GM21529 (cell line): ENCODE measurements around the gene NEK6.

ENCODE experiments used
- ATAC-seq: cut with Tn5 transposase; IDR thresholded peaks from one replicate; pipeline ENCODE4 v1.9.1; 2021; ENCODE audit not compliant: unreplicated experiment

Gene NEK6

DNA sequence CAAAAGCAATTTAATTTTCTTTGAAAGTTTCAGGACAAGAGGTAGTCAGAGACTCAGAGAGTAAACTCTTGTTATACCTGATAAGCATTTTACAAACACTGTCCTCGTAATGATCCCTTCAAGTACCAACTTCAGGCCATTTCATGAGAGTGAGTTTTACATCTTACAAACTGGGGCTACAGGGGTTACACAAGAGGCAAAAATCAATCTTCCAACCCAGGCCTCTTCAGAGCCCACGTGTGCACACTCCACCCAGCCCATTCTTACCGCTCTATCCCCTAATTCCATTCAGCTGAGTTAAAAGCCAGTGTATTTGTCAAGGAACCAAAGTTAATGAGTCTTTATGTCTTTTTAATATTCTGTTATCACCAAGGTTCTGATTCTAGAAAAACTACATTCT is 110.9 kb downstream of the NEK6 start:
- ATAC-seq, result no peak

DNA sequence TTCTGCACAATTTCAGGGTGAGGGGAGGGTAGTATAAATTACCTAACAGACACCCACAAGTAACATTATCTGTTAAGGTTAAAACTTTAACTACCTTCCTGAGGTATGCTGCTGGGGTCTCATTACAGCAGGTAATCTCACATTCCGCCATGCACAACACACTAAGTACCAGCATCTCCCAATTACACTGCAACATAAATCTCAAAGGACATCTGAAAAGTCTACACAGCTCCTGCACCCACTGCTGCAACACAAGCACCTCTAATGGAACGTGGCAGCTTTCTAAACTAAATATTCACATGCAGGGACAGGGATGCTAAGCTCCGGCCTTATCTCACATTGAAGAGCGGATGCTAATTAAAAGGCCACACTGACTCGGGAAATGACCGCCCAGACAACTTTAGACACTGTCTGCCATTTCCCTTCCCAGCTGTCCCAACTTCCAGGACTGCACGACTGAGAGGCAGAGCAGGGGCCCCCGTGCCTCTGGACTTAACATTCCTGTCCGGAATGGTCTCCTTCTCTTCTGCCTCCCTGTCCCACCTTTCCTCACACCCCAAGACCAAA is 111.6 kb downstream of the NEK6 start:
- no peak for ATAC-seq

DNA sequence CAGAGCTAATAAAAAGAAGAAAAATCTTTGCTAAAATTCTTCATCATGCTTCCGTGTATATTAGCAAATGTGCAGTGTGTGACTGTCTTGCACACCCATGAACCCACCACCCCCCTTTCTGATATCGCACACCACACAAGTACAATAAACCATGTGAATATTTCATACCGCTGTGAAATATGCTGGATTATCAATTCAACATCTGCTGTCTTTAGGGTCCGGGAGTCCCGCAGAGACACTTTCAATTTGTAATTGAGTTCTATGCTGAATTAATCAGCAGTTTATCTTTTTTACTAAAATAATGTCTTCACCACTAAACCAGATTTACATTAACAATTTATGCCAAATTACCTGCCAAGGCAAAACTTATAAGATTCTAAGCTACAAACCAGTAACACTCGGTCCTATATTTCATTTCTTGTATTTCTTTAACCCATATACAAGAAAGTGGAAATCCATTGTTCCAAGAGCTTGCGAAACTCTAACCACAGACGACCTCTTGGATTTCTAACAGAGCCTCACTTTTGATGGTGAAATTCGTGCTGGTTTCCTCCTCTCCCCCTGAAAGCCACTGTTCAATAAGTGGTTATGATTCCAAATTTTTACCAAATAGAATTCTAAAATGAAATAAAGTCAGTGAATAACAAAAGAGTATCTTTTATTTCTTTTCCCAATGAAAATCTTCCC is 113.3 kb downstream of the NEK6 start:
- no peak for ATAC-seq

DNA sequence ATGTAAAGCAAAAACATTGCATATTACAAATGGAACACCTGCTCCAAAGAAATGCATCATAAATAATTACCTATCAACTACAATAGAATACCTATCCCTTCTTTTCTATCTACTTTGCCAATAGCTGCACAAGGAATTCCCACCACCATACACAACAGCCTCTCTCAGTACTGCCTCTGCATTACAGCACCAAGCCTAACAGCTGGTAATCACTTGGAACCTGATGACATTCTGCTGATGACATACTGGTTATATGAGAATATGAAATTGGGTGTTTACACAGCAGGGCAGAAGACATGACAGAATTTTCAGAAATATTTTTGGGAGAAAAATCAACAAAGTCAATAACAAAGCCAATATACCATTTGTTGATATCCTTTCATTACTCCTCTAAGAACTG is 114.3 kb downstream of the NEK6 start:
- ATAC-seq, result no peak

DNA sequence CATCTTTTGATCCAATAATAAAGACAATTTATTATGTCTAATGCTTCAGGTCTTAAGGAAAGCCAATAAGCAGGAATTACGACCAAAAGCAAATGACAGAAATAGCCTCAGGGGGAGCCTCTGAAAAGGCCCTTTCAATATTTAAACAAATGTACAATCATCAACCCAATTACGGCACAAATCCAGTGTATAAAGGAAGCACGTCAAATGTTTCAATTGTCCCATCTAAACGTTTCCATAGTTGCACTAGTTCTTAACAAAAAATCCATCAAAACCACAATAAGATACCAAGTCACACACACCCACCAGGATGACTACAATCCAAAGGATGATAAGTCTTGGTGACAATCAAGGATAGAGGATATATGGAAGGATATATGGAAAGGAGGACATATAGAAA is 115.6 kb downstream of the NEK6 start:
- ATAC-seq, result no peak

DNA sequence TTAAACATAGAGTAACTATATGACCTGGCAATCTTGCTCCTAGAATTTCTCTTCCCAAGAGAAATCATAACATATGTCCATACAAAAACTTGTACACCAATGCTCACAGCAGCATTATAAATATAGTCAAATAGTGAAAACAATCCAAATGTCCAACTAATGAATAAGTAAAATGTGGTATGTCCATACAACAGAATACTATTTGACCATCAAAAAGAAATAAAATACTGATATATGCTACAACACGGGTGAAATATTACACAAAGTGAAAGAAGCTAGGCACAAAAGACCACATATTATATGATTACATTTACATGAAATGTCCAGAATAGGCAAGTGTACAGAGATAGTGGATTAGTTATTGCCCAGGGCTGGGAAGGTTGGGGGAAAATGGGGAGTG is 116.1 kb downstream of the NEK6 start:
- no peak for ATAC-seq

DNA sequence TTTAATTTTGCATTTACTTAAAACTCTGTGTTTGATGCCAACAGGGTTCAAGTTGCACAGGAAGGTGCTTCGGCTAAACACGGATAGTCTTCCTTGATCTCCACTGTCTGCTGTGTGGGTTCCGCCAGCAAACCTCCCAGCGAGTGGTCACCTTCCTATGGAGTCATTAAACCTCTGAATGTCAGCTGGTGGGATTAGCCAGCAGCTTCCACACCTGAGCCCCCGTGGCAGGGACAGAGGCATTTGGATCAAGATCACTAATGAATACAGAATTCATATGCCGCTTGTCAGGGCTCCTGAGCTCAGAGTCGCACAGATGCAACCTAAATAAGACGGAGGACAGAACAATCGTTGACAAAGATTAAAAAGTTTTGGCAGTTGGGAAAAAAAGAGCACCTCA is 118.0 kb downstream of the NEK6 start:
- ATAC-seq, result no peak

DNA sequence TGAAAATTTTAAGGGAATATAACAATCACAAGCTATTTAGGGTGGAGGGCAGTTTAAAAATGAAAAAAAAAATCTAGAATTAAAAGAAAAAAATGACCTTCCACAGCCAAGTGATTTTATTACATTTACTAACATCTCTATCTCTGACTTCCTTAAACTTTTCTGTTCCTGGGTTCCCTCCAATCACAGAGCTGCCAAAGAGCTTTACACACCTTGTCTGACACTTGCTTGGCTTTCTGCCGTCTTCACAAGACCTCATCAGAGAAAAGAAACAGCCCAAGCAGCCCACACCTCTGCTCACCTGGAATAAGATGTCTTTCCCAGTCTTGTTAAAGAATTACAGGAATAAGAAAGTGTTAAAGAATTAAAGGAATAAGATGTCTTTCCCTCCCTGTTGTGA is 118.6 kb downstream of the NEK6 start:
- ATAC-seq, result no peak

DNA sequence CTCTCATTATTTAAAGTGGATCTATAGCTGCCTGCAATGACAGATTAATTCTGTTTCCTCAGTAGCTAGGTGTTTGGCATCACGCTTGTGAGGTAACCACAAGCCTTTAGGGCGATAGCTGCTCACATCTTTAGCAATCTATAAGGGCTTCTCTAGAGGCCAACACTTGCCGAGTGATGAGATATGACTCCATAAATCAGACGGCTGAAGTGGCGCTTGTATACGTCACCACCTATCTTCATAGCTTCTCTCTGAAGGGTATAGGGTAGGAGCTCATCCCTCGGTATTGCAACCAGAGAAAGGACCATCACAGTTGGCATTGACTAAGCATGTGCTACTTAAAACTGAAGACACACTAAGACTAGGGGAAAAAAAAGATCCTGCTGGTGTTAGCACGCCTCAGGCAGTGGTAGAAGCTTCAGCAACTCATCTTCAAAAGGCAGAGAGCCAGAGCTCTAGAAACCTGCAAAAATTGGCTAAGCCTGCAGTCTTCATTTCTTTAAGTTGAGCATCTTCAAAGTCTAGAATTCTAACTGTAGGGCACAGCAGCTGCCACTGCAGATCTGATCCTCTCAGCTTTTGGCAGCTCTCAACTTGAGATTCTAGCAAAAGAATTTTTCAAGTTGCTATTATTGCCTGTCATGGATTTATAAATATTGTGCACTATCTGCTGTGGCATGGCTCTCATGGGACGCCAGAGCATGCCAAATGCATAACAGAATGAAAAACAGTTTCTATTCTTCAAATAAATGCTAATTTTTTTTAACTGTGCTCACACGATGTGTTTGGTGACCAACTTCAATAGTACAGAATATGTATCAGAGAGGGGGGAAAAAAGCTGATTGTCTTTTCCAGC is 120.0 kb downstream of the NEK6 start:
- no peak for ATAC-seq

DNA sequence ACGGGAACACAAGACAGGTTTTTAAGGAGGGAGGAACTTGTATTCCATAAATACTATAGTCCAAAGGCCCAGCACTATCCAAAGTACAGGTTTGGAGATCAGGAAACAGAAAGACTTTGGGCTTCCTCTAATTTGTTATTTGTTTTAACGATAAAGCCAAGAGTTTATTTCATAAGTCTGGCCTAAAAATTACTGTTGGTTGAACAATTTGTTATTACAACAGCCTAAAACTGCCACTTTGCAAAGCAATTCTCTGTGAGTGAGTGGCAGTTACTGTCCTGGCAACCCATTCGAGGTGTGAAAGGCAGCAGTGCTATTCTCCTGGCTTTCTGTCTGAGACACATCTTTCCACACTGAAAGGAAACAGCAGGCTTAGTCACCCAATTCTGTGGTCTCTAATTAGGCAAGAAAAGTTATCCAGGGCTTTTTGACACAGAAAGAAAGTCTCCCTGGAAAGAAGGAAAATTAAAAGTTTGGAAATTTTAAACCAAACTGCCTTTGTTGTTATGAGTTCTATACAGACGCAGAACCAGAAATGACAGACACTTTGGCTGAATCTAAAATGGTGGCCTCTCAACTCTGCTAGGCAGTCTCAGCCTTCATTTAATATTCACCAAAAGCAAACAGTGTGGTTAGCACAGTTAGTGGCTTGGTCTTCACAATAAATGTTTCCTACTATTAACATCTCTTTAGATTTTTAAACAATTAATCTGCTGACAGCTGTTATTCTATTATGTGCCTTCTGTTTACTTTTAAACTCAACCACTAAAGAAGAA is 123.6 kb downstream of the NEK6 start:
- ATAC-seq, result no peak

DNA sequence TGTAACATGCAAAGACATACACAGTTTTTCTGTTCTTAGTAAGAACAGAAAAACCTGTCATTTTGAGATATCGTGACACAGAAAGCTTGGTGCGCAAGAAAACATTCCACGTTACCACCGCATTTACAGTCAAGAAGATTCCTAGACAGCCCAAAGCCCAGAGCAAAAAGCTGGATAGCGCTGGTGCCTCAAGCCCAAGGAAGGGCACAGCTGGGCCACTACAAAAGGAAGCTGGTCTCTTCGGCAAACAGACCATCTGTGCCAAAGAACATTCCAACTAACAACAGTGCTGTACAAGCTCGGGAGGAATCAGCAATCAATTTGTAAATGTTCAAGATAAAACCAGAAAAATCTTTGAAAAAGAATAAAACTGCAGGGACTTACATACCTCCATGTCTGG is 126.5 kb downstream of the NEK6 start:
- no peak for ATAC-seq

DNA sequence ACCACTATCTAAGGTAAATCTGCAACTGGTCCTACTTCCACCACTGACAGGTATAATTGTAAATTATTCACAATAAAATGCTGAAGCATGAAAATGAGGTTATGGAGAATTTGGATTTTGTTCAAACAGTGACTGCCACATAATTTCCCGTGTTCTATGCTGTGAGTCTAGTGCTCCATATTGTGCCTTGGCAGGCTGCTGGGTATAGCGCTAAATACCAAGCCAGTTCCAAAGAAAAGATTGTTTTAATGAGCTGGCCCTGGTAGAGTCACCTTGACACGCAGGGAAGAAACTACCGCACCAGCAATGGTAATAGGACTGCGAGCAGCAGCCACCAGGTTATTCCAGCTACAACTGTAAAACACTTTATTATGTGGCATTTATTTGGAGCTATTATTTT is 127.1 kb downstream of the NEK6 start:
- ATAC-seq, result no peak

DNA sequence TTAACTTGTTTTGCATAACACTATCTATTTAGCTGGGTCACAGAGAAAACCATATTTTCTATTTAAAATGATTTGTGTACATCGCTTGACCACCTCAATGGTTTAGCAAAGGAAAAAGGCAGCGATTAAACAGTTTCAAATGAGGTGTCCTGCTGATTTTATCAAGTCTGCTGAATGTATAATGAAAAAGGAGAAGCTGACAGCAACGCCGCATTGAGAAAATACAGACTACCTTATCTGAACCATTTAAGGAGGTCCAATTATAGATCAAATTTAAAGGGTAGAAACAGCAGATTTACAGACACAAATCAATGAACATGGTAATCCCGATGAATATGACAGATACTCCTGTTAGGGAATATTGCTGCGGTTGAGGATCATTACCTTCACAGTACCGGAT is 127.9 kb downstream of the NEK6 start:
- ATAC-seq, result no peak

DNA sequence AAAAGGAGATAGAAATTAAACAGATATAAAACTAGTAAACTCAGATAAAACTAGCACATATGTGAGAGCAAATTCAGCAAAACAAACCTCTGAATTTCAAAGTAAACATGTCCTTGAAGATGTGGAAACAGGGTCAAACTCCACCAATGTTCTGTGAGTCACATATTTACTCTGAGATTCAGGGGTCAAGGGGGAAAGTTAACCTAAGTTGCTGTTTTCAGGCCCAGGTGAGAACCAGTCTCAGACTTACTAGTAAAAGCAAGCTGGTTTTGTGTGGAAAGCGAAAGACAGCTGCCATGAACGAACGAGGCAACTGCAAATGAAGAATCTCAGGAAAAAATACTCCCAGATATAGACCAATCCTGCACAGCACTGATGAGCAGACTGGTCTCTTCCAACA is 128.5 kb downstream of the NEK6 start:
- ATAC-seq, result no peak

DNA sequence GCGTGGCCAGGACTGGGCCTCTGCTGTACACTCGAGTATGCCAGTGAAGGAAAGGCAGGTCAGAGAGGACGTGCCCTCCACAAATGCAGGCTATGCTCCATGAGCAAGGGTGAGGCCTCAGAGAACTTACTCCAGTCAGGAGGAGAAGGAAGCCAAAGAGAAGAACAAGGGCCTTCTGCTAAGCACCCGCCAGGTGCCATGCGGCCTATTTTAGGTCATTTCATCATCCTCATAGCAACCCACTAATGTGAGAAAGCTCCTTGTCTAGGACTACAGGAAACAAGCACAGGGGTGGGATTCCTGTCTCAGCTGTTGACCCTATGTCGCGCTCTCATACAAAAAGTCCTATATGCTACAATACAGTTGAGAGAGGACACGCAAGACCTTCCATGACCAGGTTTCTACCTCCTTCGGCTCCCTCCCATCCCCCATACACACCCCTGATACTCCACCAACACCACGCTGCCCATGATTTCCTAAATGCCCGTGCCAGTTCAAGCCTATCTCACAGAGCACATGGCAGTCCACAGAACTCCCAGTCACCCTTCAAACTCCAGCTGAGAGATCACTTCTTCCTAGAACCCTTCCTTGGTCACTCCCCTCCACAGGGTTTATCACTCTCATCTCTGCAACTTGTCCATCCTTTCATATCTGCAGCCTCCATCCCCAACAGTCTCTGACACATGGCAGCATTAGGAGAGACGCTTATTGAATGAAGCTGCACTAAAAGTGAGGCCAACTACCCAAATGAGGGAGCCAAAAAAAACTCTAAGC is 130.7 kb downstream of the NEK6 start:
- no peak for ATAC-seq

DNA sequence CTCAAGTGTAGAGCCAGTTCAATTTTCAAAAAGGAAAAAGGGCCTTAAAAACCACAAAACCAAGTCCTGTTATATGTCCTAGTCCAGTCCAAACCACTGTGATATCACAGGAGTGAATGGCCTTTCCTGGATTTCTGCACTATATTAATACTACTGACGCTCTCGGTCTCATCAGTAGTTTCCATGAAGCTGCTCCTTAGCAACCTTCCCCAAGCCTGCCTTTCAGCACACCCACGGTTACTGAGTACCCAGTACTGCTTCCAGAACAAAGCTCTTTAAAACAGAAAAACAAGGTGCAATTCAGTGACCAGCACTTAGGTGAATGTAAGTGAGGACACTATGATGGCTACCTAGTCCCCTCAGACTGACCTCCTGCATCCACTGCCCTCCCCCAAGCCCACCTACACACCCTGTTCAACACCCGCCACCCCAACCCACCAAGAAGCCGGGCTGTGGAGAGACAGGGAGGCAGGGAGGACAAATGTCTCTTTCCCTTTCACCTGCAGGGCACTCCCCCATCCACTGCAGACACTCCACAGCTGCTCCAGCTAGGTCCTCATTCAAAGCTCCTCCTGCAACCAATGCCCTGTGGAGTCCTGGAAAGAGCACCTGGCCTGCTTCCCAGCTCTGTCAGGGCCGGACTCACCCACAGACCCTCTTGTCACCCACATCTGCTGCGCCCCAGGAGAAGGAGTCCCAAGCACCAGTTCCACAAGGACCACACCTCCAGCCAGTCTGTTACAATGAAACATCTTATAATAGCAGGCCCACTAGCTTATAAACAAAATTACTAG is 131.6 kb downstream of the NEK6 start:
- ATAC-seq, result no peak

DNA sequence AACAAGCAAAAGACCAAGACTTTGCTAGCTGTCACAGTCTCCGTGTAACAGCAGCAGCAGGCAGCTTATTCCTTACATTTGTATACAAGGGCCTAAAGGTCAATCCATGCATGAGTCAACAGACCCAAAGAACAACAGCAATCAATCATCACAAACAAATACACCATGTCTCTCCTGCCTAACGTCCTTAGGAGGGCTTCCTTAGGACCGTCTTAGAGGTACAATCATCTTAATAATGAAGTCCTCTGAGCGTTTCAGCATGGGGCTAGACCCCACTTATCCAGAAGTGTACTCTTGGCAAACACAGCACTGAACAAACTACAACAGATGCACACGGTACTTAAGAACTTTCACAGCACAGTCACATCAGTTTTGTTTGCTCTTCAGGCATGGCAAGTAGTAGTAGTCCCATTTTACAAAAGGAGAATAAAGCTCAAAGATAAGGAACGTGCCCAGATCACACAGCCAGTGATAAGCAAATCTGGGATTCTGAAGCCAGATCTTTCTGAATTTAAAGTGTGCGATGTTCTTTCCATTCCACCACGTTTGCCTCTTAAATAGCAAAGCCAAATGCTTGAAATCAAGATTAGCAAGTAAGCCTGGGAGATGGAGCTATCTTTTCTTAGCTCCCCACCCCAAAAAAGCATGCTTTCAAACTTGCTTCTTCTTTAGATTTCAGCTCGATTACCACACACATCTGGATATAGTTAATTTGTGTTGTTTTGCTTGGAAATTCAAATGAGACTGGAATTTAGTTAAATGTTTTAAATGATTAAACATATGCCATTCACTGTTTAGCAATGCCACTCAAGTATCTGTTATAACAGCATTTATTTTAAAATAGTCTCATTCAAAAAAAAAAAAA is 133.3 kb downstream of the NEK6 start:
- ATAC-seq, result no peak

DNA sequence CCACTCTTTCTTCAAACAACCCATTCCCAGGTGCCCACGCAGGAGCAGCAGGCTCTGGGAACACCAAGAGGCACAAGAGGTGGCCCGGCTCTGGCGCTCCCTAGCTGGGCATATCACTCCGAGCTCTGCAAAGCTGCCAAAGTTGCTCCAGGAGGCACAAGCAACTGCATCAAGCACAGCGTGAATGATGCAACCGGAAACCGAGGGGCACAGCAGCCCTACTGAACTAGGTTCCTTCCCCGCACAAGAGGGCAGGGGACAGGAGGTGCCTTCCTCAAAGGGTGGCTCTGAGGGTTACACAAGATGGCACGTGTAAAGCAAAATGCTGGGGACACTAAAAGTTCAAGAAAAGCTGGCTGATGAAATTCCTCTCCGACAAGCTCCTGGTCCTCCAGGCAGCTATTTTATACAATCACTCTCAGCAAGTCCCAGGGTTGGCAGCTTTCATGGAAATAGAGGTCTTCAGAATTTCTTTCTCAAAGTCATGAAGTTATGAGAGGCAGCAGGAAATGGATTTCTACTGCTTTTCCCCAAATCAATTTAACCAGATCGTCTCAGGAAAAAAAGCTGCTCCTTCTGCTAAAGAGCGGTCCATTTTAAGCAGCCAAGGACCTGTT is 134.6 kb downstream of the NEK6 start:
- ATAC-seq, result no peak
